SK-N-SH (cell line): ENCODE data around the gene GAS2L2. TPM values are rescaled to one million over a fixed set of nuclear protein-coding genes. Genes with fewer than 3 reads are reported as not detected.

Experiments used
- CTCF ChIA-PET: fragments of 300-600, 350-600 bp; formaldehyde crosslinking; extraction: SDS; loops from one replicate; lab custom pipeline; 2021; lab: Yijun Ruan, JAX
- POLR2A ChIA-PET: fragments of 350-600 bp; sonication (Branson Sonifier 250); formaldehyde crosslinking; extraction: SDS; loops from one replicate; lab custom pipeline; 2020; ENCODE audit warnings: antibody characterized with exemption, inconsistent platforms; lab: Yijun Ruan, JAX
- DNase-seq: peaks from one replicate; pipeline ENCODE4 v3.0.0; 2012
- H2AFZ ChIP-seq: fragments of 200-600 bp; sonication (generic); 2 replicates; pipeline ENCODE4 v1.8.1; 2016; ENCODE audit warnings: antibody characterized with exemption, mild to moderate bottlenecking, low read depth
- H3F3A ChIP-seq: fragments of 200-600 bp; sonication (generic); replicated peaks from 2 replicates; pipeline ENCODE3; 2016; ENCODE audit warnings: antibody characterized with exemption, mild to moderate bottlenecking; ENCODE audit not compliant: insufficient read depth
- H3K27ac ChIP-seq, 2 experiments: fragments of 200-500 bp in 1 of 2; fragments of 200-600 bp in 1 of 2; sonication (Bioruptor generic) in 1 of 2; sonication (generic), shearing (Covaris generic) in 1 of 2; 2 replicates each; pipeline versions ENCODE4 v1.5.1 to v1.6.1; 2014 to 2016; ENCODE audit warnings: low read depth in 2 of 2, inconsistent platforms in 1 of 2, low read length in 1 of 2, mild to moderate bottlenecking in 1 of 2, mixed read lengths in 1 of 2
- H3K27me3 ChIP-seq: fragments of 200-600 bp; sonication (generic), shearing (Covaris generic); 2 replicates; pipeline ENCODE4 v1.6.1; 2016; ENCODE audit warnings: mixed run types; ENCODE audit not compliant: insufficient read depth
- H3K36me3 ChIP-seq, 2 experiments: fragments of 200-500 bp in 1 of 2; fragments of 200-600 bp in 1 of 2; sonication (Bioruptor generic) in 1 of 2; sonication (generic) in 1 of 2; replicated peaks in 1 of 2; 2 replicates each; pipeline versions ENCODE3 to v1.5.1; 2014 to 2016; ENCODE audit warnings: low read length in 1 of 2, mild to moderate bottlenecking in 1 of 2; ENCODE audit not compliant: insufficient read depth in 2 of 2, control insufficient read depth in 1 of 2
- H3K4me1 ChIP-seq, 2 experiments: fragments of 200-500 bp in 1 of 2; fragments of 200-600 bp in 1 of 2; sonication (Bioruptor generic) in 1 of 2; sonication (generic), shearing (Covaris generic) in 1 of 2; 2 replicates each; pipeline versions ENCODE4 v1.5.1 to v1.6.1; 2014 to 2016; ENCODE audit warnings: low read depth in 1 of 2, low read length in 1 of 2, mixed run types in 1 of 2; ENCODE audit not compliant: insufficient read depth in 2 of 2, control insufficient read depth in 1 of 2
- H3K4me2 ChIP-seq: fragments of 200-600 bp; sonication (generic), shearing (Covaris generic); 2 replicates; pipeline ENCODE4 v1.6.1; 2017; ENCODE audit warnings: mixed run types
- H3K4me3 ChIP-seq, 2 experiments: fragments of 200-500 bp in 1 of 2; fragments of 200-600 bp in 1 of 2; sonication (Bioruptor generic) in 1 of 2; sonication (generic), shearing (Covaris generic) in 1 of 2; 2 replicates each; pipeline versions ENCODE4 v1.5.1 to v1.8.1; 2014 to 2016; ENCODE audit warnings: low read depth in 2 of 2, inconsistent platforms in 1 of 2, low read length in 1 of 2, mild to moderate bottlenecking in 1 of 2, mixed read lengths in 1 of 2, moderate library complexity in 1 of 2
- H3K79me2 ChIP-seq: fragments of 200-600 bp; sonication (generic); 2 replicates; pipeline ENCODE4 v1.8.1; 2017; ENCODE audit warnings: mild to moderate bottlenecking; ENCODE audit not compliant: insufficient read depth
- H3K9ac ChIP-seq: fragments of 200-600 bp; sonication (generic); 2 replicates; pipeline ENCODE4 v1.6.1; 2017; ENCODE audit warnings: mixed run types
- H3K9me2 ChIP-seq: fragments of 200-600 bp; sonication (generic); 2 replicates; pipeline ENCODE4 v1.6.1; 2017; ENCODE audit warnings: mixed run types
- H3K9me3 ChIP-seq: fragments of 200-600 bp; sonication (generic); 2 replicates; pipeline ENCODE4 v1.6.1; 2017; ENCODE audit warnings: mixed run types, mild to moderate bottlenecking, moderate library complexity
- H4K20me1 ChIP-seq: fragments of 200-600 bp; sonication (generic); 2 replicates; pipeline ENCODE4 v1.6.1; 2017; ENCODE audit warnings: mild to moderate bottlenecking, mixed run types; ENCODE audit not compliant: insufficient read depth
- CHD2 ChIP-seq: fragments of 150-350 bp; IDR thresholded peaks from 2 replicates; pipeline ENCODE4 v1.6.1; 2018; ENCODE audit warnings: low read length; ENCODE audit not compliant: partially characterized antibody
- ELF1 ChIP-seq: IDR thresholded peaks from 2 replicates; pipeline ENCODE4 v1.4.0; 2012
- FOXJ3 ChIP-seq: sonication (generic); formaldehyde crosslinking; IDR thresholded peaks from 2 replicates; pipeline ENCODE4 v1.5.1; 2020; ENCODE audit warnings: mild to moderate bottlenecking, missing genetic modification reagents
- GABPA ChIP-seq: IDR thresholded peaks from 2 replicates; pipeline ENCODE4 v1.4.0; 2012; ENCODE audit warnings: low read depth, mild to moderate bottlenecking
- NRF1 ChIP-seq: IDR thresholded peaks from 2 replicates; pipeline ENCODE4 v1.6.1; 2012; ENCODE audit warnings: low read depth, mild to moderate bottlenecking, low read length
- RCOR1 ChIP-seq: fragments of 150-350 bp; IDR thresholded peaks from 2 replicates; pipeline ENCODE4 v1.6.1; 2017; ENCODE audit warnings: antibody characterized with exemption, low read length
- RFX5 ChIP-seq: IDR thresholded peaks from 2 replicates; pipeline ENCODE4 v1.6.1; 2012; ENCODE audit warnings: mild to moderate bottlenecking, improper control_type of control experiment, low read length
- TCF12 ChIP-seq: IDR thresholded peaks from 2 replicates; pipeline ENCODE4 v1.4.0; 2012
- TEAD4 ChIP-seq: IDR thresholded peaks from 2 replicates; pipeline ENCODE4 v1.4.0; 2012; ENCODE audit warnings: mild to moderate bottlenecking, borderline replicate concordance; ENCODE audit not compliant: insufficient read depth
- WGBS: methylation state at CpG from one replicate; pipeline ENCODE4 v1.1.6; 2017; ENCODE audit warnings: low lambda C conversion rate; 5-methylcytosine and 5-hydroxymethylcytosine counted together
- polyA plus RNA-seq, 3 experiments: library from polyadenylated mRNA; depleted of rRNA; stranded (reverse); fragments of >200 nt; gene quantifications; 2 replicates each; pipeline ENCODE4 v1.2.3, GENCODE V29; 2012
- TF ChIP-seq, protein P1 (sequence below): IDR thresholded peaks from 2 replicates; pipeline ENCODE4 v1.4.0; 2012; ENCODE audit warnings: low read depth
- TF ChIP-seq, protein P2 (sequence below): fragments of 150-350 bp; IDR thresholded peaks from 2 replicates; pipeline ENCODE4 v1.6.1; 2016; ENCODE audit warnings: mild to moderate bottlenecking, low read depth, low read length
- TF ChIP-seq, protein P3 (sequence below): IDR thresholded peaks from 2 replicates; pipeline ENCODE4 v1.4.0; 2012; ENCODE audit warnings: low read depth, borderline replicate concordance
- TF ChIP-seq, protein P4 (sequence below): IDR thresholded peaks from 2 replicates; pipeline ENCODE4 v1.6.1; 2012; ENCODE audit warnings: mild to moderate bottlenecking, low read depth, low read length, moderate library complexity
- TF ChIP-seq, protein P5 (sequence below): IDR thresholded peaks from 2 replicates; pipeline ENCODE4 v1.4.0; 2012; ENCODE audit warnings: low read depth, borderline replicate concordance

The GAS2L2 gene
- polyA plus RNA-seq, 1 of the 3 experiments (the other 2 are of a cell fraction), result not detected

DNA sequence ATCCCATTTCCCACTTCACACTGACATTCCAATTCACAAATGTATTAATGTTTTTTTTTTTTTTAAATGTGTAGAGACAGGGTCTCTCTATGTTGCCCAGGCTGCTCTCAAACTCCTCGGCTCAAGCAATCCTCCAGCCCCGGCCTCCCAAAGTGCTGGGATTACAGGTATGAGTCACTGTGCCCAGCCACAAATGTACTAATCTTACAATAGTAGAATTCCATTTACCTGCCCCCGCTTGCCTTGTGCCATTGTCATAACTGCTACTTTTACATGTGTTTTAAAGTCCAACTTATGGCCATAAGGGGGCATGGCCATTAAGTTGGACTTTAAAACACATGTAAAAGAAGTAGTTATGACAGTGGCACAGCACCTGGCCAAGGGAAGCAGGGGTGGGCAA is 37.8 kb upstream of the GAS2L2 start:
- H3K9ac ChIP-seq, result no peak overlapping the region
- POLR2A ChIA-PET, result no interaction called here
- H3F3A ChIP-seq, result peaks cover 9% of the 10 kb centered on the region
- no peak overlapping the region for H3K4me2 ChIP-seq
- TF ChIP-seq, protein P1, sequence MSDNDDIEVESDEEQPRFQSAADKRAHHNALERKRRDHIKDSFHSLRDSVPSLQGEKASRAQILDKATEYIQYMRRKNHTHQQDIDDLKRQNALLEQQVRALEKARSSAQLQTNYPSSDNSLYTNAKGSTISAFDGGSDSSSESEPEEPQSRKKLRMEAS, result no peak
- TF ChIP-seq, protein P2, sequence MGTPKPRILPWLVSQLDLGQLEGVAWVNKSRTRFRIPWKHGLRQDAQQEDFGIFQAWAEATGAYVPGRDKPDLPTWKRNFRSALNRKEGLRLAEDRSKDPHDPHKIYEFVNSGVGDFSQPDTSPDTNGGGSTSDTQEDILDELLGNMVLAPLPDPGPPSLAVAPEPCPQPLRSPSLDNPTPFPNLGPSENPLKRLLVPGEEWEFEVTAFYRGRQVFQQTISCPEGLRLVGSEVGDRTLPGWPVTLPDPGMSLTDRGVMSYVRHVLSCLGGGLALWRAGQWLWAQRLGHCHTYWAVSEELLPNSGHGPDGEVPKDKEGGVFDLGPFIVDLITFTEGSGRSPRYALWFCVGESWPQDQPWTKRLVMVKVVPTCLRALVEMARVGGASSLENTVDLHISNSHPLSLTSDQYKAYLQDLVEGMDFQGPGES, result no peak
- TF ChIP-seq, protein P3, sequence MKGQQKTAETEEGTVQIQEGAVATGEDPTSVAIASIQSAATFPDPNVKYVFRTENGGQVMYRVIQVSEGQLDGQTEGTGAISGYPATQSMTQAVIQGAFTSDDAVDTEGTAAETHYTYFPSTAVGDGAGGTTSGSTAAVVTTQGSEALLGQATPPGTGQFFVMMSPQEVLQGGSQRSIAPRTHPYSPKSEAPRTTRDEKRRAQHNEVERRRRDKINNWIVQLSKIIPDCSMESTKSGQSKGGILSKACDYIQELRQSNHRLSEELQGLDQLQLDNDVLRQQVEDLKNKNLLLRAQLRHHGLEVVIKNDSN, result no peak
- TF ChIP-seq TCF12 (no peak), RCOR1 (no peak), CHD2 (no peak), FOXJ3 (CRISPR knock-in tag) (no peak), NRF1 (no peak), RFX5 (no peak), TEAD4 (no peak), ELF1 (no peak), GABPA (no peak)
- TF ChIP-seq, protein P4, sequence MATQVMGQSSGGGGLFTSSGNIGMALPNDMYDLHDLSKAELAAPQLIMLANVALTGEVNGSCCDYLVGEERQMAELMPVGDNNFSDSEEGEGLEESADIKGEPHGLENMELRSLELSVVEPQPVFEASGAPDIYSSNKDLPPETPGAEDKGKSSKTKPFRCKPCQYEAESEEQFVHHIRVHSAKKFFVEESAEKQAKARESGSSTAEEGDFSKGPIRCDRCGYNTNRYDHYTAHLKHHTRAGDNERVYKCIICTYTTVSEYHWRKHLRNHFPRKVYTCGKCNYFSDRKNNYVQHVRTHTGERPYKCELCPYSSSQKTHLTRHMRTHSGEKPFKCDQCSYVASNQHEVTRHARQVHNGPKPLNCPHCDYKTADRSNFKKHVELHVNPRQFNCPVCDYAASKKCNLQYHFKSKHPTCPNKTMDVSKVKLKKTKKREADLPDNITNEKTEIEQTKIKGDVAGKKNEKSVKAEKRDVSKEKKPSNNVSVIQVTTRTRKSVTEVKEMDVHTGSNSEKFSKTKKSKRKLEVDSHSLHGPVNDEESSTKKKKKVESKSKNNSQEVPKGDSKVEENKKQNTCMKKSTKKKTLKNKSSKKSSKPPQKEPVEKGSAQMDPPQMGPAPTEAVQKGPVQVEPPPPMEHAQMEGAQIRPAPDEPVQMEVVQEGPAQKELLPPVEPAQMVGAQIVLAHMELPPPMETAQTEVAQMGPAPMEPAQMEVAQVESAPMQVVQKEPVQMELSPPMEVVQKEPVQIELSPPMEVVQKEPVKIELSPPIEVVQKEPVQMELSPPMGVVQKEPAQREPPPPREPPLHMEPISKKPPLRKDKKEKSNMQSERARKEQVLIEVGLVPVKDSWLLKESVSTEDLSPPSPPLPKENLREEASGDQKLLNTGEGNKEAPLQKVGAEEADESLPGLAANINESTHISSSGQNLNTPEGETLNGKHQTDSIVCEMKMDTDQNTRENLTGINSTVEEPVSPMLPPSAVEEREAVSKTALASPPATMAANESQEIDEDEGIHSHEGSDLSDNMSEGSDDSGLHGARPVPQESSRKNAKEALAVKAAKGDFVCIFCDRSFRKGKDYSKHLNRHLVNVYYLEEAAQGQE, result no peak
- TF ChIP-seq, protein P5, sequence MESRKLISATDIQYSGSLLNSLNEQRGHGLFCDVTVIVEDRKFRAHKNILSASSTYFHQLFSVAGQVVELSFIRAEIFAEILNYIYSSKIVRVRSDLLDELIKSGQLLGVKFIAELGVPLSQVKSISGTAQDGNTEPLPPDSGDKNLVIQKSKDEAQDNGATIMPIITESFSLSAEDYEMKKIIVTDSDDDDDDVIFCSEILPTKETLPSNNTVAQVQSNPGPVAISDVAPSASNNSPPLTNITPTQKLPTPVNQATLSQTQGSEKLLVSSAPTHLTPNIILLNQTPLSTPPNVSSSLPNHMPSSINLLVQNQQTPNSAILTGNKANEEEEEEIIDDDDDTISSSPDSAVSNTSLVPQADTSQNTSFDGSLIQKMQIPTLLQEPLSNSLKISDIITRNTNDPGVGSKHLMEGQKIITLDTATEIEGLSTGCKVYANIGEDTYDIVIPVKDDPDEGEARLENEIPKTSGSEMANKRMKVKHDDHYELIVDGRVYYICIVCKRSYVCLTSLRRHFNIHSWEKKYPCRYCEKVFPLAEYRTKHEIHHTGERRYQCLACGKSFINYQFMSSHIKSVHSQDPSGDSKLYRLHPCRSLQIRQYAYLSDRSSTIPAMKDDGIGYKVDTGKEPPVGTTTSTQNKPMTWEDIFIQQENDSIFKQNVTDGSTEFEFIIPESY, result no peak
- TF ChIP-seq, all 33 proteins: peak for 0
- Histone ChIP-seq H3K27me3 (peaks cover 33% of the 10 kb centered on the region), H3K4me3 (no peak overlapping the region), H3K4me1 (peaks cover 0 to 47% of the 10 kb centered on the region in 2 experiments; a peak in 3 of 4 replicates), H3K79me2 (no peaks in the 10 kb centered on the region), H3K9me2 (no peaks in the 10 kb centered on the region), H3K36me3 (no peaks in the 10 kb centered on the region), H3K9me3 (no peaks in the 10 kb centered on the region), H4K20me1 (no peaks in the 10 kb centered on the region), H3K27ac (no peak overlapping the region), H2AFZ (no peak overlapping the region)
- no peak for DNase-seq
- CTCF ChIA-PET, result interaction anchor here (1.2 to 7.0 kb wide), 2 partner anchors 25 to 46 kb away, joined by 3 to 99 read pairs; no protein-coding TSS in a partner anchor
- 85% methylated on average over 3 of the region's 3 CpGs for WGBS
